Endothelial cell (in vitro differentiated cells): ENCODE results near the gene C1orf105. TPM values are rescaled to one million over a fixed set of nuclear protein-coding genes. Genes with fewer than 3 reads are reported as not detected.
A peak's percentile ranks its signal among the peaks of the same experiment; 100 is the strongest.

ENCODE experiments used
- DNase-seq: peaks from one replicate; pipeline ENCODE4 v3.0.0; 2021; ENCODE audit warnings: low spot score
- H3K27ac Mint-ChIP-seq: one replicate; pipeline ENCODE4 v1.8.0; 2021; ENCODE audit warnings: mixed read lengths, inconsistent platforms; ENCODE audit not compliant: unreplicated experiment
- H3K27me3 Mint-ChIP-seq: one replicate; pipeline ENCODE4 v1.8.0; 2021; ENCODE audit warnings: mild to moderate bottlenecking, moderate library complexity, mixed read lengths, inconsistent platforms; ENCODE audit not compliant: unreplicated experiment
- H3K36me3 Mint-ChIP-seq: one replicate; pipeline ENCODE4 v1.8.0; 2021; ENCODE audit warnings: mild to moderate bottlenecking, low read depth, mixed read lengths, inconsistent platforms; ENCODE audit not compliant: unreplicated experiment
- H3K4me1 Mint-ChIP-seq: one replicate; pipeline ENCODE4 v1.8.0; 2021; ENCODE audit warnings: mild to moderate bottlenecking, mixed read lengths, inconsistent platforms; ENCODE audit not compliant: unreplicated experiment
- H3K4me3 Mint-ChIP-seq: one replicate; pipeline ENCODE4 v1.8.0; 2021; ENCODE audit warnings: mild to moderate bottlenecking, mixed read lengths, inconsistent platforms; ENCODE audit not compliant: unreplicated experiment
- H3K9me3 Mint-ChIP-seq: one replicate; pipeline ENCODE4 v1.8.0; 2021; ENCODE audit warnings: mixed read lengths, inconsistent platforms; ENCODE audit not compliant: unreplicated experiment
- CTCF ChIP-seq: fragments of 200-600 bp; sonication (generic); IDR thresholded peaks from one replicate; pipeline ENCODE4 v1.5.0; 2021; ENCODE audit warnings: antibody characterized with exemption; ENCODE audit not compliant: unreplicated experiment
- total RNA-seq: library from RNA; stranded (reverse); fragmentation: NEBNext Ultra II Directional; extraction: Animal tissue kit (Norgen Biotek cat#: 25700); gene quantifications from one replicate; pipeline ENCODE4 v1.2.1, GENCODE V29; 2021; ENCODE audit not compliant: unreplicated experiment

The C1orf105 gene
- total RNA-seq, 1 donor from 2014 or later, result 0.85 TPM

DNA sequence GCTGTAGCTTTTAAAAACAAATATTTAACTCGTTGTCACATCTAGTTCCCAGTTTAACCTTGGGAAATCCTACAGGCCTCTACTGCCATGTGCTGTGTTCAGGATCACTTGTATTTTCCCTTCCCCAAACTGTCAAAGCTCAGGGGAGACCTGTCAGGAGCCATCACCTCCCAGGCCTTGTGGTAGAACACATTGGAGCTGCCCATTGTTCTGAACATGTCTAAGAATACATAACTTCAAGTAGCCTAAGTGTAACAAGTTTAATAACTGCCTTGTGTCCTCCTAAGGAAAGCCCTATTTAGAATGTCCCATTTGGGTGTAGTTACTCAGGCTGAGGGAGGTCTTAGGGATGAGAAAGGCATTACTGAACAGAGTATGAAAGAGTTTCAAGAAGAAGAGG is 52.0 kb downstream of the C1orf105 start:
- no peaks in the 10 kb centered on the region for H3K36me3 Mint-ChIP-seq
- H3K4me1 Mint-ChIP-seq, result peaks cover 46% of the 10 kb centered on the region
- TF ChIP-seq CTCF, result no peak
- H3K4me3 Mint-ChIP-seq, result no peak overlapping the region
- no peak overlapping the region for H3K27ac Mint-ChIP-seq
- no peak for DNase-seq
- no peaks in the 10 kb centered on the region for H3K9me3 Mint-ChIP-seq
- peaks cover under 1% of the 10 kb centered on the region for H3K27me3 Mint-ChIP-seq

- DNase-seq, result no peak
- TF ChIP-seq CTCF, result no peak
- H3K27ac Mint-ChIP-seq, result peak overlapping the region; percentile 33
- H3K36me3 Mint-ChIP-seq, result no peaks in the 10 kb centered on the region
- H3K4me1 Mint-ChIP-seq, result peaks cover 46% of the 10 kb centered on the region
- H3K27me3 Mint-ChIP-seq, result no peaks in the 10 kb centered on the region
- no peaks in the 10 kb centered on the region for H3K9me3 Mint-ChIP-seq
- H3K4me3 Mint-ChIP-seq, result no peak overlapping the region
Measured at GRCh38 chr1:172473302-172473701, 52.8 kb downstream of the C1orf105 start.

DNA sequence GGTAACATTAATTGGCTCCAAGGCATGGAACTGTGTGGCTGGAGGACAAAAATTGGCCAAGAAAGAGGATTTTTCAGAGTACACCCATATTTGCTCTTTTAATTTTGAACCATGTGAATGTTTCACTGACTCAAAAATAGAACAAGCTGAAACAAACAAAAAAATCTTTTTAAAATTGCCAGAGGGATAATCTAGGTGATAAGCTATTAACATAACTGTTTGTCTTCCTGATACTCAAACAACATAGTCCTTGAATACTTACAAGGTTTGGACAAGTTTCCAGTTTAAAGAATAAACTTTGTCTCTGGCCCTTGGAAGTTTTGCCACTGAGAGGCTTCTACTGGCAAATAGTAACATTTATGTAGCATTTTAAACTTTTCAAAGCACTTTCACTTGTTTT is 53.4 kb downstream of the C1orf105 start:
- H3K36me3 Mint-ChIP-seq, result no peaks in the 10 kb centered on the region
- H3K27me3 Mint-ChIP-seq, result no peaks in the 10 kb centered on the region
- no peak for DNase-seq
- H3K27ac Mint-ChIP-seq, result peak overlapping the region; percentile 39
- H3K4me1 Mint-ChIP-seq, result peaks cover 46% of the 10 kb centered on the region
- H3K4me3 Mint-ChIP-seq, result no peak overlapping the region
- TF ChIP-seq CTCF, result no peak
- H3K9me3 Mint-ChIP-seq, result no peaks in the 10 kb centered on the region

DNA sequence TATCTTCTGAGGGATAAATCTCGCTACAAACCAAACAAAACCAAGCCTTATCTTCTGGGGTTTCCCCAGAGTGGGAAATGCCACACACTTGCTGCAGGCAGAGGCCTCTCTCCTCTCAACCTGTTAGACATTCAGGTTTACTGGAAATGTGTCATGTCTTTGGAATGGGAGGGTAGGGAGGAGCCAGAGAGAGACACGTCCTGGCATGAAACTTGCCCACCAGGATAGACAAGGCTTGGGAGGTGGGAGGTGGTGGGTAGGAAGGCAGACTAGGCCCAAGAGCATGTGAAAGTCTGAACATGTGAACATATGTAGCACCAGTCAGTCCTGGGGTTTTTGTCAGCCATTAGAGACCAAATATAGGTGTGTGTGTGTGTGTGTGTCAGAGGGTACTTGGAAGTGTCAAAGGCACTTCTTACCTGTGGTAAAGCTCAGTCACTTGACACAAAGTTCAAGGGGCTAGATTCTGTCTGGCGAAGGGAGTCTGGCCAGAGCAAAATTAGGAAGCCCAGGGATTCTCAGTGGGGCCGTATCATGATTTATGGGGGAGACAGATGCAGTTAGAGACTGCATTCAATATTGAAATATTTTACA is 55.8 kb downstream of the C1orf105 start:
- Mint-ChIP-seq H3K27me3 (no peaks in the 10 kb centered on the region), H3K4me3 (no peak overlapping the region), H3K36me3 (no peaks in the 10 kb centered on the region), H3K9me3 (no peaks in the 10 kb centered on the region), H3K27ac (no peak overlapping the region), H3K4me1 (peaks cover 35% of the 10 kb centered on the region)
- no peak for DNase-seq
- no peak for TF ChIP-seq CTCF

DNA sequence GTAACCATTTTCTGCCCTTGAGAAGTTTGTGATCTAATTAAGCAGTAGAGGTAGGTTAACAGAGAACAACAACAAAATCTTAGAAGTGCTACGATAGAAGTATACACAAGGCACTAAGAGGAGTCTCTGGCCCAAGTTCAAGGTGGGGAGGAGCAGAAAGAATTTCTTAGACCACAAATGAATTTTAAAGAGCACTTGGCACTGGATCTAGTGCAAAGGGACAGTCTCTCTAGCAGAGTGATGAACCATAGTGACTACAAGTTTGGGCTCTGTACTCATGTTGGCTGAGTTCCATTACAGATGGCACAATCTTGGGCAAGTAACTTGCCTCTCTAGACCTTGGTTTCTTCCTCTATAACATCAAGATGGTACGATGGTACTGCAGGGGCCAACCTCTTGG is 56.7 kb downstream of the C1orf105 start:
- Mint-ChIP-seq H3K9me3 (no peaks in the 10 kb centered on the region), H3K36me3 (no peaks in the 10 kb centered on the region), H3K27me3 (peaks cover 2% of the 10 kb centered on the region), H3K4me1 (peaks cover 31% of the 10 kb centered on the region), H3K4me3 (no peak overlapping the region), H3K27ac (no peak overlapping the region)
- no peak for TF ChIP-seq CTCF
- no peak for DNase-seq
